Liver (tissue), 9 donors: ENCODE data around the gene EIF3L. TPM values are rescaled to one million over a fixed set of nuclear protein-coding genes. Genes with fewer than 3 reads are reported as not detected.
A peak's percentile ranks its signal among the peaks of the same experiment; 100 is the strongest.

Experiments
- DNase-seq: peaks from one replicate; pipeline ENCODE4 v3.0.0-alpha.2; 2017; ENCODE audit warnings: low spot score
- H3K27ac ChIP-seq, 2 donors: one replicate each; pipeline ENCODE4 v1.7.0; 2013; ENCODE audit warnings: inconsistent platforms in 2 of 2, low read length in 2 of 2, control low read depth in 1 of 2, low read depth in 1 of 2, mild to moderate bottlenecking in 1 of 2
- H3K27me3 ChIP-seq, 4 donors: one replicate each; pipeline versions ENCODE4 v1.6.1 to v1.7.0; 2013; ENCODE audit warnings: low read length in 3 of 4, inconsistent platforms in 1 of 4, mild to moderate bottlenecking in 1 of 4, moderate library complexity in 1 of 4; ENCODE audit not compliant: control insufficient read depth in 4 of 4, insufficient read depth in 4 of 4
- H3K36me3 ChIP-seq, 4 donors: one replicate each; pipeline versions ENCODE4 v1.6.1 to v1.7.0; 2013; ENCODE audit warnings: low read length in 3 of 4, mild to moderate bottlenecking in 3 of 4, low read depth in 1 of 4, moderate library complexity in 1 of 4; ENCODE audit not compliant: control insufficient read depth in 4 of 4, insufficient read depth in 3 of 4
- H3K4me1 ChIP-seq, 4 donors: one replicate each; pipeline versions ENCODE4 v1.6.1 to v1.7.0; 2013; ENCODE audit warnings: low read length in 3 of 4, mild to moderate bottlenecking in 3 of 4, moderate library complexity in 1 of 4; ENCODE audit not compliant: control insufficient read depth in 4 of 4, insufficient read depth in 4 of 4
- H3K4me3 ChIP-seq, 3 donors: one replicate each; pipeline versions ENCODE4 v1.6.1 to v1.7.0; 2013; ENCODE audit warnings: low read length in 3 of 3, control low read depth in 1 of 3, low read depth in 1 of 3, mild to moderate bottlenecking in 1 of 3
- H3K9ac ChIP-seq, 2 donors: one replicate each; pipeline ENCODE4 v1.7.0; 2013; ENCODE audit warnings: low read length in 2 of 2, mild to moderate bottlenecking in 2 of 2, moderate library complexity in 2 of 2, control low read depth in 1 of 2, low read depth in 1 of 2
- H3K9me3 ChIP-seq, 4 donors: one replicate each; pipeline versions ENCODE4 v1.6.1 to v1.7.0; 2013; ENCODE audit warnings: low read length in 3 of 4; ENCODE audit not compliant: control insufficient read depth in 4 of 4
- CTCF ChIP-seq: fragments of 150-350 bp; IDR thresholded peaks from 2 replicates; pipeline ENCODE4 v1.5.1; 2017; ENCODE audit warnings: improper control_type of control experiment, low read depth, low read length; ENCODE audit not compliant: missing input control
- EGR1 ChIP-seq, 2 donors: IDR thresholded peaks; 2 replicates each; pipeline ENCODE4 v1.6.1; 2016 to 2018; ENCODE audit warnings: antibody characterized with exemption in 2 of 2, low read depth in 2 of 2
- FOXA1 ChIP-seq: IDR thresholded peaks from 2 replicates; pipeline ENCODE4 v1.6.1; 2016; ENCODE audit warnings: antibody characterized with exemption
- FOXA2 ChIP-seq: IDR thresholded peaks from 2 replicates; pipeline ENCODE4 v1.6.1; 2016; ENCODE audit warnings: antibody characterized with exemption
- GABPA ChIP-seq, 2 donors: IDR thresholded peaks in 1 of 2; conservative IDR thresholded peaks in 1 of 2; 2 replicates each; pipeline ENCODE4 v1.6.1; 2016; ENCODE audit warnings: antibody characterized with exemption in 2 of 2, mild to moderate bottlenecking in 1 of 2, moderate library complexity in 1 of 2
- HNF4A ChIP-seq, 2 donors: conservative IDR thresholded peaks; 2 replicates each; pipeline ENCODE4 v1.6.1; 2016; ENCODE audit warnings: antibody characterized with exemption in 2 of 2, mild to moderate bottlenecking in 2 of 2
- HNF4G ChIP-seq: IDR thresholded peaks from 2 replicates; pipeline ENCODE4 v1.6.1; 2016; ENCODE audit warnings: antibody characterized with exemption
- JUND ChIP-seq, 2 donors: IDR thresholded peaks; 2 replicates each; pipeline ENCODE4 v1.6.1; 2016; ENCODE audit warnings: antibody characterized with exemption in 2 of 2
- NR2F2 ChIP-seq: IDR thresholded peaks from 2 replicates; pipeline ENCODE4 v1.6.1; 2016; ENCODE audit warnings: antibody characterized with exemption
- RAD21 ChIP-seq, 2 donors: IDR thresholded peaks; 2 replicates each; pipeline ENCODE4 v1.6.1; 2016; ENCODE audit warnings: antibody characterized with exemption in 2 of 2, mild to moderate bottlenecking in 2 of 2
- RXRA ChIP-seq, 2 donors: IDR thresholded peaks; 2 replicates each; pipeline ENCODE4 v1.6.1; 2017 to 2018; ENCODE audit warnings: antibody characterized with exemption in 2 of 2, mild to moderate bottlenecking in 1 of 2
- SP1 ChIP-seq: IDR thresholded peaks from 2 replicates; pipeline ENCODE4 v1.6.1; 2018; ENCODE audit warnings: antibody characterized with exemption, mild to moderate bottlenecking
- TAF1 ChIP-seq: conservative IDR thresholded peaks from 2 replicates; pipeline ENCODE4 v1.6.1; 2016; ENCODE audit warnings: antibody characterized with exemption, mild to moderate bottlenecking
- YY1 ChIP-seq: IDR thresholded peaks from 2 replicates; pipeline ENCODE4 v1.6.1; 2016; ENCODE audit warnings: antibody characterized with exemption, mild to moderate bottlenecking
- ZBTB33 ChIP-seq: IDR thresholded peaks from 2 replicates; pipeline ENCODE4 v1.6.1; 2016; ENCODE audit warnings: antibody characterized with exemption
- WGBS: extraction: QIAGEN DNeasy Blood & Tissue Kit; methylation state at CpG from one replicate; pipeline ENCODE4 v1.1.7; 2013; 5-methylcytosine and 5-hydroxymethylcytosine counted together
- polyA plus RNA-seq, 2 donors: library from polyadenylated mRNA; stranded (reverse) in 1 of 2; unstranded in 1 of 2; fragments of 200-250 nt in 1 of 2; fragments of >200 nt in 1 of 2; fragmentation: Nextera tagmentation in 1 of 2; extraction: Ambion mirVana in 1 of 2; gene quantifications; one replicate each; pipeline versions ENCODE4 v1.2.1 to v1.2.3, GENCODE V29; 2013 to 2015
- total RNA-seq, 2 donors: library from RNA; depleted of rRNA; stranded (reverse); fragments of >200 nt; gene quantifications; one replicate each; pipeline ENCODE4 v1.2.3, GENCODE V29; 2014
- TF ChIP-seq, protein P1 (sequence below): IDR thresholded peaks from 2 replicates; pipeline ENCODE4 v1.6.1; 2016; ENCODE audit warnings: antibody characterized with exemption
- TF ChIP-seq, protein P2 (sequence below): IDR thresholded peaks from 2 replicates; pipeline ENCODE4 v1.6.1; 2016; ENCODE audit warnings: antibody characterized with exemption, mild to moderate bottlenecking
- TF ChIP-seq, protein P3 (sequence below): IDR thresholded peaks from 2 replicates; pipeline ENCODE4 v1.6.1; 2016; ENCODE audit warnings: antibody characterized with exemption
- donor health status: healthy.
- donor health status: healthy.
- donor health status: healthy.
- donor health status: healthy.
- donor health status: healthy.

Gene EIF3L
- total and polyA plus RNA-seq, 4 donors: 103 to 217 (median 111) TPM

DNA sequence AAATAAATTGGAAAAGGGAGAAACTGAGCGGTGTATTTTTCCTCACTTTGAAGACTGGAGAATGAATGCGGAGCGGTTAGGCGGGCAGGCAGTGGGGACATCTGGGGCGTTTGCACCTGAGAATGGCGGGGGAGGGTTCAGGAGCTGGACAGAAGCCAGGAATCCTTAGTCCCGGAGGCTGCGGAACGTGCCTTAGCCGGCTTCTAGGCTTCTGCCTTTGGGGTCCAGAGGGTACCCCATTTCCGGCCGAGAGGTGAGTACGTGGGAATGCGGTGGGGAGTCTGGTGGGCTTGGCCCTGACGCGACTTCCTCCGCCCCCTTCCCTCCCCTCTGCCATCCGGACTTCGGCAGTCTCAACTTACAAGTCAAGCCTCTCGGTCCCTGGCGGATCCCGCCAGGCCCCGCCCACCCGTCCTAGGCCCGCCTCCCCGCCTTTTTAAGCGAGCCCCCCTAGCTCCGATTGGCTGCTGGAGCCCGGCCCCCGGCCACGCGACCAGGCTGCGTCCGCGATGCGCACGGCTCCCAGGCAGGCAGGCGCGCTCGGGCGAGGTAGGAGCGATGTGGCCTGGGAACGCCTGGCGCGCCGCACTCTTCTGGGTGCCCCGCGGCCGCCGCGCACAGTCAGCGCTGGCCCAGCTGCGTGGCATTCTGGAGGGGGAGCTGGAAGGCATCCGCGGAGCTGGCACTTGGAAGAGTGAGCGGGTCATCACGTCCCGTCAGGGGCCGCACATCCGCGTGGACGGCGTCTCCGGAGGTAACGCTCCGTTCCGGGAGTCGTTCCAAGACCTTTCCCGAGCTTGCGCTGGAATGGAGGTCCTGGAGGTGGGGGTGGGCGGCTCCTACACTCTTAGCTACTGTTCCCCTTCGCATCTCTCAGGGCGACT is 41.6 kb upstream of the EIF3L start, which contains the start of gene GCAT:
Gene GCAT (plus strand): TSS at position 525 of the 884 bp plus-strand sequence. CDS start 34 bp downstream, at position 559.
- Histone ChIP-seq H3K9me3 (no peaks in the 10 kb centered on the region), H3K4me3 (peak within 1 kb of the TSS; percentile 61 to 91 (median 82)), H3K4me1 (peaks cover 10 to 53% (median 46%) of the 10 kb centered on the region in 4 donors), H3K27ac (peak within 1 kb of the TSS; percentile 71 to 89), H3K9ac (peak within 1 kb of the TSS; percentile 59 to 77), H3K27me3 (no peaks in the 10 kb centered on the region), H3K36me3 (no peaks in the 10 kb centered on the region)
- peak; percentile 98 for DNase-seq
- WGBS: under 1% methylated on average over 73 of the region's 73 CpGs
- peak; percentile 66 for TF ChIP-seq SP1
- TF ChIP-seq HNF4A (conservative IDR thresholded peaks at IDR 0.05): peak in 1 of 2 donors; percentile 23
- TF ChIP-seq ZBTB33: no peak
- peak in 1 of 2 donors; percentile 40 for TF ChIP-seq GABPA (IDR thresholded peaks at IDR 0.05 in 1 of 2, conservative IDR thresholded peaks at IDR 0.05 in 1 of 2)
- peak; percentile 51 for TF ChIP-seq YY1
- TF ChIP-seq FOXA1: no peak
- TF ChIP-seq CTCF: no peak
- peak; percentile 60 for TF ChIP-seq TAF1
- peak in 1 of 2 donors; percentile 28 for TF ChIP-seq RXRA (IDR thresholded peaks at IDR 0.05)
- no peak for TF ChIP-seq EGR1 (IDR thresholded peaks at IDR 0.05; ENCODE audit: low read depth in 2 of 2)
- TF ChIP-seq, protein P1, sequence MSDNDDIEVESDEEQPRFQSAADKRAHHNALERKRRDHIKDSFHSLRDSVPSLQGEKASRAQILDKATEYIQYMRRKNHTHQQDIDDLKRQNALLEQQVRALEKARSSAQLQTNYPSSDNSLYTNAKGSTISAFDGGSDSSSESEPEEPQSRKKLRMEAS: no peak
- TF ChIP-seq JUND (IDR thresholded peaks at IDR 0.05): no peak
- no peak for TF ChIP-seq FOXA2
- TF ChIP-seq, protein P2, sequence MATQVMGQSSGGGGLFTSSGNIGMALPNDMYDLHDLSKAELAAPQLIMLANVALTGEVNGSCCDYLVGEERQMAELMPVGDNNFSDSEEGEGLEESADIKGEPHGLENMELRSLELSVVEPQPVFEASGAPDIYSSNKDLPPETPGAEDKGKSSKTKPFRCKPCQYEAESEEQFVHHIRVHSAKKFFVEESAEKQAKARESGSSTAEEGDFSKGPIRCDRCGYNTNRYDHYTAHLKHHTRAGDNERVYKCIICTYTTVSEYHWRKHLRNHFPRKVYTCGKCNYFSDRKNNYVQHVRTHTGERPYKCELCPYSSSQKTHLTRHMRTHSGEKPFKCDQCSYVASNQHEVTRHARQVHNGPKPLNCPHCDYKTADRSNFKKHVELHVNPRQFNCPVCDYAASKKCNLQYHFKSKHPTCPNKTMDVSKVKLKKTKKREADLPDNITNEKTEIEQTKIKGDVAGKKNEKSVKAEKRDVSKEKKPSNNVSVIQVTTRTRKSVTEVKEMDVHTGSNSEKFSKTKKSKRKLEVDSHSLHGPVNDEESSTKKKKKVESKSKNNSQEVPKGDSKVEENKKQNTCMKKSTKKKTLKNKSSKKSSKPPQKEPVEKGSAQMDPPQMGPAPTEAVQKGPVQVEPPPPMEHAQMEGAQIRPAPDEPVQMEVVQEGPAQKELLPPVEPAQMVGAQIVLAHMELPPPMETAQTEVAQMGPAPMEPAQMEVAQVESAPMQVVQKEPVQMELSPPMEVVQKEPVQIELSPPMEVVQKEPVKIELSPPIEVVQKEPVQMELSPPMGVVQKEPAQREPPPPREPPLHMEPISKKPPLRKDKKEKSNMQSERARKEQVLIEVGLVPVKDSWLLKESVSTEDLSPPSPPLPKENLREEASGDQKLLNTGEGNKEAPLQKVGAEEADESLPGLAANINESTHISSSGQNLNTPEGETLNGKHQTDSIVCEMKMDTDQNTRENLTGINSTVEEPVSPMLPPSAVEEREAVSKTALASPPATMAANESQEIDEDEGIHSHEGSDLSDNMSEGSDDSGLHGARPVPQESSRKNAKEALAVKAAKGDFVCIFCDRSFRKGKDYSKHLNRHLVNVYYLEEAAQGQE: peak; percentile 34
- TF ChIP-seq HNF4G: no peak
- TF ChIP-seq, protein P3, sequence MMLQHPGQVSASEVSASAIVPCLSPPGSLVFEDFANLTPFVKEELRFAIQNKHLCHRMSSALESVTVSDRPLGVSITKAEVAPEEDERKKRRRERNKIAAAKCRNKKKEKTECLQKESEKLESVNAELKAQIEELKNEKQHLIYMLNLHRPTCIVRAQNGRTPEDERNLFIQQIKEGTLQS: no peak
- TF ChIP-seq RAD21 (IDR thresholded peaks at IDR 0.05): no peak
- no peak for TF ChIP-seq NR2F2
